Muscle layer of colon (tissue), 2 donors: ENCODE measurements around the gene CHRDL2.
A peak's percentile ranks its signal among the peaks of the same experiment; 100 is the strongest.
"Not testable (repeated sequence)": the region's sequence is repeated elsewhere in the genome, so short reads cannot be mapped to it uniquely, and the experiment has no call there.

Source experiments
- H3K27ac ChIP-seq: one replicate; pipeline ENCODE4 v1.7.0; 2013; ENCODE audit warnings: low read depth, mild to moderate bottlenecking, low read length, moderate library complexity
- H3K27me3 ChIP-seq, 2 donors: one replicate each; pipeline ENCODE4 v1.7.0; 2013; ENCODE audit warnings: low read length in 2 of 2, mild to moderate bottlenecking in 2 of 2; ENCODE audit not compliant: insufficient read depth in 2 of 2, control insufficient read depth in 1 of 2
- H3K36me3 ChIP-seq: one replicate; pipeline ENCODE4 v1.7.0; 2013; ENCODE audit warnings: mild to moderate bottlenecking, low read length; ENCODE audit not compliant: insufficient read depth
- H3K4me1 ChIP-seq: one replicate; pipeline ENCODE4 v1.7.0; 2013; ENCODE audit warnings: mild to moderate bottlenecking, low read length; ENCODE audit not compliant: insufficient read depth
- H3K4me3 ChIP-seq, 2 donors: one replicate each; pipeline ENCODE4 v1.7.0; 2013; ENCODE audit warnings: low read length in 2 of 2, low read depth in 1 of 2, mild to moderate bottlenecking in 1 of 2, moderate library complexity in 1 of 2
- H3K9ac ChIP-seq: one replicate; pipeline ENCODE4 v1.7.0; 2013; ENCODE audit warnings: low read length
- H3K9me3 ChIP-seq: one replicate; pipeline ENCODE4 v1.7.0; 2013; ENCODE audit warnings: mild to moderate bottlenecking, low read length
- donor health status: abdominal sarcoma.
- donor health status: Adenocarcinoma of cecum.

CHRDL2 gene

GRCh38 chr11:74768172-74768651, 37.0 kb upstream of the CHRDL2 start:
- H3K4me1 ChIP-seq, result peaks cover 25% of the 10 kb centered on the region
- not testable (repeated sequence) for H3K27ac ChIP-seq, H3K9ac ChIP-seq, H3K27me3 ChIP-seq, H3K4me3 ChIP-seq, H3K36me3 ChIP-seq, H3K9me3 ChIP-seq

- no peak overlapping the region for H3K4me3 ChIP-seq
- H3K27ac ChIP-seq, result no peak overlapping the region
- H3K9ac ChIP-seq, result no peak overlapping the region
- H3K4me1 ChIP-seq, result peaks cover 14% of the 10 kb centered on the region
- no peaks in the 10 kb centered on the region for H3K9me3 ChIP-seq
- H3K27me3 ChIP-seq, result no peaks in the 10 kb centered on the region
- H3K36me3 ChIP-seq, result no peaks in the 10 kb centered on the region
Measured at GRCh38 chr11:74766905-74767304, 35.7 kb upstream of the CHRDL2 start.

- Histone ChIP-seq H3K9ac (no peak overlapping the region), H3K4me1 (peaks cover 8% of the 10 kb centered on the region), H3K9me3 (no peaks in the 10 kb centered on the region), H3K36me3 (no peaks in the 10 kb centered on the region), H3K27me3 (no peaks in the 10 kb centered on the region), H3K27ac (no peak overlapping the region), H3K4me3 (no peak overlapping the region)
Measured at GRCh38 chr11:74756571-74756970, 25.3 kb upstream of the CHRDL2 start.

- Histone ChIP-seq H3K27ac (no peak overlapping the region), H3K9ac (no peak overlapping the region), H3K4me3 (no peak overlapping the region), H3K4me1 (peaks cover 14% of the 10 kb centered on the region), H3K27me3 (no peaks in the 10 kb centered on the region), H3K36me3 (no peaks in the 10 kb centered on the region), H3K9me3 (no peaks in the 10 kb centered on the region)
Measured at GRCh38 chr11:74755395-74755995, 24.3 kb upstream of the CHRDL2 start.

- Histone ChIP-seq H3K27ac (no peak overlapping the region), H3K9me3 (no peaks in the 10 kb centered on the region), H3K4me1 (peaks cover 19% of the 10 kb centered on the region), H3K4me3 (no peak overlapping the region), H3K27me3 (no peaks in the 10 kb centered on the region), H3K9ac (no peak overlapping the region), H3K36me3 (no peaks in the 10 kb centered on the region)
Measured at GRCh38 chr11:74754507-74755252, 23.5 kb upstream of the CHRDL2 start.

GRCh38 chr11:74751303-74751702, 20.1 kb upstream of the CHRDL2 start:
- no peaks in the 10 kb centered on the region for H3K36me3 ChIP-seq
- H3K9me3 ChIP-seq, result no peaks in the 10 kb centered on the region
- H3K27me3 ChIP-seq, result no peaks in the 10 kb centered on the region
- peaks cover 27% of the 10 kb centered on the region for H3K4me1 ChIP-seq
- H3K4me3 ChIP-seq, result no peak overlapping the region
- H3K27ac ChIP-seq, result no peak overlapping the region
- no peak overlapping the region for H3K9ac ChIP-seq

GRCh38 chr11:74750598-74750997, 19.4 kb upstream of the CHRDL2 start:
- not testable (repeated sequence) for H3K4me3 ChIP-seq

GRCh38 chr11:74749965-74750296, 18.7 kb upstream of the CHRDL2 start:
- H3K9ac ChIP-seq, result peak overlapping the region; percentile 77
- H3K36me3 ChIP-seq, result no peaks in the 10 kb centered on the region
- H3K4me3 ChIP-seq, result peak overlapping the region; percentile 79 to 81
- H3K9me3 ChIP-seq, result no peaks in the 10 kb centered on the region
- no peaks in the 10 kb centered on the region for H3K27me3 ChIP-seq
- peaks cover 27% of the 10 kb centered on the region for H3K4me1 ChIP-seq
- no peak overlapping the region for H3K27ac ChIP-seq

More at GRCh38 chr11:74750598-74750997, 19.4 kb upstream of the CHRDL2 start:
- H3K9ac ChIP-seq, H3K9me3 ChIP-seq, H3K27me3 ChIP-seq, H3K36me3 ChIP-seq, H3K27ac ChIP-seq: not testable (repeated sequence)
- H3K4me1 ChIP-seq, result peaks cover 27% of the 10 kb centered on the region

- H3K4me3 ChIP-seq, result peak overlapping the region; percentile 79 to 82
Measured at GRCh38 chr11:74749127-74749964, 18.1 kb upstream of the CHRDL2 start.

GRCh38 chr11:74748211-74749126, 17.2 kb upstream of the CHRDL2 start, which contains the start of gene RNF169:
RNF169 (plus strand) TSS chr11:74748849; CDS start chr11:74748881, 32 bp downstream.
- Histone ChIP-seq H3K4me3 (peak within 1 kb of the TSS; percentile 79 to 82), H3K4me1 (peaks cover 22% of the 10 kb centered on the region), H3K27ac (peak within 1 kb of the TSS; percentile 82), H3K27me3 (no peaks in the 10 kb centered on the region), H3K9me3 (no peaks in the 10 kb centered on the region), H3K36me3 (no peaks in the 10 kb centered on the region), H3K9ac (peak within 1 kb of the TSS; percentile 77)

More at GRCh38 chr11:74749127-74749964, 18.1 kb upstream of the CHRDL2 start:
- Histone ChIP-seq H3K27ac (peak overlapping the region; percentile 82), H3K9me3 (no peaks in the 10 kb centered on the region), H3K4me1 (peaks cover 27% of the 10 kb centered on the region), H3K36me3 (no peaks in the 10 kb centered on the region), H3K9ac (peak overlapping the region; percentile 77), H3K27me3 (no peaks in the 10 kb centered on the region)
